OCI-LY7 (cell line): ENCODE results near the gene PCDHGB7. TPM values are rescaled to one million over a fixed set of nuclear protein-coding genes. Genes with fewer than 3 reads are reported as not detected.

ENCODE experiments used
- BruUV-seq: library from RNA; stranded (reverse); fragments of 400-500 nt; replicated peaks from 2 replicates; lab custom pipeline; 2021; lab: Mats Ljungman, UMichigan
- CTCF ChIA-PET: fragments of 300-600 bp; sonication (Branson Sonifier 250); formaldehyde crosslinking; loops from one replicate; lab custom pipeline; 2022; ENCODE audit warnings: antibody characterized with exemption; ENCODE audit not compliant: unreplicated experiment; lab: Charles Lee
- POLR2A ChIA-PET: fragments of 300-600 bp; sonication (Branson Sonifier 250); formaldehyde crosslinking; loops from one replicate; lab custom pipeline; 2022; ENCODE audit warnings: antibody characterized with exemption; lab: Charles Lee
- DNase-seq: peaks from one replicate; pipeline ENCODE4 v3.0.0-alpha.2; 2015; ENCODE audit warnings: low spot score
- H2AFZ ChIP-seq: fragments of 200-600 bp; sonication (generic), shearing (Covaris generic); 2 replicates; pipeline ENCODE4 v1.6.1; 2014; ENCODE audit warnings: mild to moderate bottlenecking, antibody characterized with exemption, low read length, moderate library complexity
- H3K27ac ChIP-seq: fragments of 200-600 bp; sonication (generic); 2 replicates; pipeline ENCODE4 v1.5.1; 2014; ENCODE audit warnings: mixed run types, low read depth, mild to moderate bottlenecking, moderate library complexity, low read length, inconsistent platforms; ENCODE audit not compliant: poor library complexity, severe bottlenecking
- H3K36me3 ChIP-seq: fragments of 200-600 bp; sonication (generic); 2 replicates; pipeline ENCODE4 v1.6.1; 2014; ENCODE audit warnings: mild to moderate bottlenecking, antibody characterized with exemption, low read length, moderate library complexity, mixed read lengths; ENCODE audit not compliant: insufficient read depth
- H3K4me1 ChIP-seq: fragments of 200-600 bp; sonication (generic); 2 replicates; pipeline ENCODE4 v1.5.1; 2014; ENCODE audit warnings: mild to moderate bottlenecking, low read length; ENCODE audit not compliant: insufficient read depth, poor library complexity, severe bottlenecking
- H3K4me2 ChIP-seq: fragments of 200-600 bp; sonication (generic); 2 replicates; pipeline ENCODE4 v1.6.1; 2014; ENCODE audit warnings: mild to moderate bottlenecking, low read length
- H3K4me3 ChIP-seq: fragments of 200-600 bp; sonication (generic); 2 replicates; pipeline ENCODE4 v1.5.1; 2014; ENCODE audit warnings: mild to moderate bottlenecking, low read depth, low read length; ENCODE audit not compliant: poor library complexity, severe bottlenecking
- H3K79me2 ChIP-seq: fragments of 200-600 bp; sonication (generic); 2 replicates; pipeline ENCODE4 v1.6.1; 2016; ENCODE audit warnings: low read depth, mild to moderate bottlenecking, low read length, moderate library complexity, mixed read lengths; ENCODE audit not compliant: insufficient read depth
- H3K9me2 ChIP-seq: fragments of 200-600 bp; sonication (generic); 2 replicates; pipeline ENCODE4 v1.6.1; 2016; ENCODE audit warnings: mild to moderate bottlenecking, low read length, mixed read lengths; ENCODE audit not compliant: insufficient read depth
- H3K9me3 ChIP-seq: fragments of 200-600 bp; sonication (generic); 2 replicates; pipeline ENCODE4 v1.6.1; 2014; ENCODE audit warnings: mild to moderate bottlenecking, mixed run types, low read length, mixed read lengths
- H4K20me1 ChIP-seq: fragments of 200-600 bp; sonication (generic); 2 replicates; pipeline ENCODE4 v1.6.1; 2014; ENCODE audit warnings: mild to moderate bottlenecking, antibody characterized with exemption, low read length, moderate library complexity, mixed read lengths; ENCODE audit not compliant: insufficient read depth
- CTCF ChIP-seq: fragments of 200-600 bp; sonication (generic); conservative IDR thresholded peaks from 2 replicates; pipeline ENCODE4 v1.5.1; 2014; ENCODE audit warnings: mild to moderate bottlenecking, antibody characterized with exemption, low read length, moderate library complexity, mixed read lengths
- EZH2phosphoT487 ChIP-seq: fragments of 200-600 bp; sonication (generic); IDR thresholded peaks from 2 replicates; pipeline ENCODE4 v1.6.1; 2018; ENCODE audit warnings: low read depth, borderline replicate concordance, mild to moderate bottlenecking, mixed run types, antibody characterized with exemption, low read length, moderate library complexity, mixed read lengths
- intact Hi-C: fragments of 100-400 bp; cut with micrococcal nuclease; formaldehyde crosslinking; loops from one replicate; pipeline ENCODE4 v1.10.0; 2022; ENCODE audit not compliant: unreplicated experiment
- total RNA-seq, 2 experiments: library from RNA; depleted of rRNA in 1 of 2; stranded (reverse); fragments of >200 nt in 1 of 2; shearing (Covaris generic) in 1 of 2; gene quantifications; 2 replicates each; pipeline ENCODE4 v1.2.3, GENCODE V29; 2014 to 2022

Gene PCDHGB7
- total RNA-seq, 2 experiments from 2014 or later = 3.9 to 5.4 TPM

- no peak for DNase-seq
- BruUV-seq = no TSS peak
- POLR2A ChIA-PET = no interaction called here
- Histone ChIP-seq H3K27ac (no peak overlapping the region), H3K4me1 (peaks cover 12% of the 10 kb centered on the region), H4K20me1 (no peaks in the 10 kb centered on the region), H2AFZ (no peak overlapping the region), H3K9me2 (no peaks in the 10 kb centered on the region), H3K9me3 (no peaks in the 10 kb centered on the region), H3K36me3 (peaks cover 11% of the 10 kb centered on the region; the same call in 1 of the 2 replicates), H3K4me2 (no peak overlapping the region), H3K79me2 (no peaks in the 10 kb centered on the region), H3K4me3 (no peak overlapping the region)
- no peak for TF ChIP-seq EZH2phosphoT487
- CTCF ChIA-PET = interaction anchor here (0.9 kb wide), 1 partner anchor 12 kb away, joined by 3 read pairs; no protein-coding TSS in a partner anchor
- intact Hi-C loops = loop anchor here (5.0 kb wide), 1 partner anchor 185 kb away; no protein-coding TSS in a partner anchor
These were observed 45.7 kb upstream of the PCDHGB7 start for GRCh38 chr5:141371572-141372475.

GRCh38 chr5:141373673-141374317 lies 43.7 kb upstream of the PCDHGB7 start, which contains the start of gene PCDHGA6:
Gene PCDHGA6 (plus strand): TSS chr5:141373891. CDS start chr5:141374084, 193 bp downstream.
- Histone ChIP-seq H3K9me2 (no peaks in the 10 kb centered on the region), H2AFZ (no peak within 1 kb of the TSS), H4K20me1 (no peaks in the 10 kb centered on the region), H3K4me2 (peak within 1 kb of the TSS; percentile 14; the same call in 1 of the 2 replicates), H3K36me3 (peaks cover 11% of the 10 kb centered on the region; the same call in 1 of the 2 replicates), H3K79me2 (no peaks in the 10 kb centered on the region), H3K9me3 (no peaks in the 10 kb centered on the region), H3K4me3 (no peak within 1 kb of the TSS), H3K27ac (no peak within 1 kb of the TSS), H3K4me1 (peaks cover 12% of the 10 kb centered on the region)
- CTCF ChIA-PET = no interaction called here
- intact Hi-C loops = loop anchor here (5.0 kb wide), 1 partner anchor 184 kb away; no protein-coding TSS in a partner anchor
- POLR2A ChIA-PET = interaction anchor here (1.1 kb wide), 1 partner anchor 32 kb away, joined by 3 read pairs; no protein-coding TSS in a partner anchor
- no TSS peak for BruUV-seq
- peak; percentile 37 for DNase-seq
- no peak for TF ChIP-seq EZH2phosphoT487
- TF ChIP-seq CTCF = peak; percentile 82

GRCh38 chr5:141374627-141375026 lies 42.9 kb upstream of the PCDHGB7 start:
- no peak for DNase-seq
- intact Hi-C loops = loop anchor here (5.0 kb wide), 1 partner anchor 183 kb away; no protein-coding TSS in a partner anchor
- BruUV-seq = no TSS peak
- TF ChIP-seq CTCF = no peak
- TF ChIP-seq EZH2phosphoT487 = no peak
- no peaks in the 10 kb centered on the region for H4K20me1 ChIP-seq
- POLR2A ChIA-PET = interaction anchor here (0.6 kb wide), 1 partner anchor 322 kb away, joined by 3 read pairs; no protein-coding TSS in a partner anchor
- H3K79me2 ChIP-seq = no peaks in the 10 kb centered on the region
- H3K27ac ChIP-seq = no peak overlapping the region
- H3K4me1 ChIP-seq = peaks cover 7% of the 10 kb centered on the region
- H3K4me3 ChIP-seq = no peak overlapping the region
- H3K36me3 ChIP-seq = peaks cover 11% of the 10 kb centered on the region; the same call in 1 of the 2 replicates
- H3K9me3 ChIP-seq = no peaks in the 10 kb centered on the region
- CTCF ChIA-PET = no interaction called here
- no peak overlapping the region for H2AFZ ChIP-seq
- H3K9me2 ChIP-seq = no peaks in the 10 kb centered on the region
- no peak overlapping the region for H3K4me2 ChIP-seq
